ENCODE results near the gene EVA1A.

- TF ChIP-seq CTCF (IDR thresholded peaks at IDR 0.05; ENCODE audit: insufficient read depth, low read length, poor library complexity, severe bottlenecking): no peak
- TF ChIP-seq EZH2phosphoT487 (conservative IDR thresholded peaks at IDR 0.05; ENCODE audit: low read length): no peak
Measured at GRCh38 chr2:75541430-75541829, 19.3 kb downstream of the EVA1A start.
